LNCaP clone FGC (cell line): ENCODE results near the gene KCTD10.
A peak's percentile ranks its signal among the peaks of the same experiment; 100 is the strongest.

Experiments
- DNase-seq: peaks from one replicate; pipeline ENCODE4 v3.0.0-alpha.2; 2011; ENCODE audit warnings: low read depth
- H3K4me3 ChIP-seq: 2 replicates; pipeline ENCODE4 v1.5.1; 2011; ENCODE audit warnings: mild to moderate bottlenecking, low read depth, low read length, control low read depth
- TF ChIP-seq, protein P1 (sequence below): IDR thresholded peaks from 2 replicates; pipeline ENCODE4 v1.5.1; 2012; ENCODE audit warnings: mild to moderate bottlenecking; ENCODE audit not compliant: control insufficient read depth, insufficient read depth; ENCODE audit errors: extremely low read depth

KCTD10 gene

DNA sequence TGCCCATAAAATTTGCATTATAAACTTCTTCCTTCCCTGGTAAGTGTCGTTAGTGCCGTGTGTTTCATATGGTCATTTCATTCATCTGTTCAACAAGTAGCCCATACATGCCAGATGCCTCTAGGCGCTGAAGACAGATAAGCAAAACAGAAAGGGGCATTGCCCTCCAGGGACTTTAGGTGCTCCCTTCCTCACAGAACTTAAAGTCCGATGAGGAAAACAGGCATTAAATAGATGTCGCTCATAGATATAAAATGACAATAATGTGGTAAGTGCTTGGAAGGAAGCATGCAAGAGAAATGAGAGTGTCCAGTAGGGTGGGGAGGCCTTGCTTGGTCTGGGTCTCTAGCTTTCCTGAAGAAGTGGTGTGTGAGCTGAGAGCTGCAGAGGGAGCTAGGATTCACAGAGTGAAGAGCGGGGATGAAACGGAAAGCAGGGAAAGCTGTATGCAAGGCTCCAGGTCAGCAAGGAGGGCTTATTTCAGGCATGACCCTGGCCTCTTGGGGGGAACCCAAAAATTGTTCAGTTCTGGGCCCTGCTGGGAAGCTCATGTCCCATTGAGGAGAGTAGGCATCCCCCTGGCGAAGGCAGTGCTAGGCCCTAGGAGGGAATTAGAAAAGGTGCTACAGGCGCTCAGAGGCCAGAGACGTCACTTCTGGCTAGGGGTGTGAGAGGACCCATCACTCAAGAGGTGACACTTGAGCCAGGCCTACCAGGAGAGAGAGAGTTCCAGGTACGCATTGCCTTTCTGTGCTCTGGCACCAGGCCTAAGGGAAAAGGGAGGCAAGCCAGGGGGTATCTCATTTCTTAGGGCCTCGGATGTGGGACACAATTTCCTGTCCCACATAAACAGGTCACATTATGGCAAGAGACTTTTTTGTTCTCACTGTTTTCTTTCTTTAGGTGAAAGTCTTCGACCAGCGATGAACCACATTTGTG is 12.2 kb upstream of the KCTD10 start:
- no peak overlapping the region for H3K4me3 ChIP-seq
- no peak for DNase-seq
- TF ChIP-seq, protein P1, sequence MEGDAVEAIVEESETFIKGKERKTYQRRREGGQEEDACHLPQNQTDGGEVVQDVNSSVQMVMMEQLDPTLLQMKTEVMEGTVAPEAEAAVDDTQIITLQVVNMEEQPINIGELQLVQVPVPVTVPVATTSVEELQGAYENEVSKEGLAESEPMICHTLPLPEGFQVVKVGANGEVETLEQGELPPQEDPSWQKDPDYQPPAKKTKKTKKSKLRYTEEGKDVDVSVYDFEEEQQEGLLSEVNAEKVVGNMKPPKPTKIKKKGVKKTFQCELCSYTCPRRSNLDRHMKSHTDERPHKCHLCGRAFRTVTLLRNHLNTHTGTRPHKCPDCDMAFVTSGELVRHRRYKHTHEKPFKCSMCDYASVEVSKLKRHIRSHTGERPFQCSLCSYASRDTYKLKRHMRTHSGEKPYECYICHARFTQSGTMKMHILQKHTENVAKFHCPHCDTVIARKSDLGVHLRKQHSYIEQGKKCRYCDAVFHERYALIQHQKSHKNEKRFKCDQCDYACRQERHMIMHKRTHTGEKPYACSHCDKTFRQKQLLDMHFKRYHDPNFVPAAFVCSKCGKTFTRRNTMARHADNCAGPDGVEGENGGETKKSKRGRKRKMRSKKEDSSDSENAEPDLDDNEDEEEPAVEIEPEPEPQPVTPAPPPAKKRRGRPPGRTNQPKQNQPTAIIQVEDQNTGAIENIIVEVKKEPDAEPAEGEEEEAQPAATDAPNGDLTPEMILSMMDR = no peak

DNA sequence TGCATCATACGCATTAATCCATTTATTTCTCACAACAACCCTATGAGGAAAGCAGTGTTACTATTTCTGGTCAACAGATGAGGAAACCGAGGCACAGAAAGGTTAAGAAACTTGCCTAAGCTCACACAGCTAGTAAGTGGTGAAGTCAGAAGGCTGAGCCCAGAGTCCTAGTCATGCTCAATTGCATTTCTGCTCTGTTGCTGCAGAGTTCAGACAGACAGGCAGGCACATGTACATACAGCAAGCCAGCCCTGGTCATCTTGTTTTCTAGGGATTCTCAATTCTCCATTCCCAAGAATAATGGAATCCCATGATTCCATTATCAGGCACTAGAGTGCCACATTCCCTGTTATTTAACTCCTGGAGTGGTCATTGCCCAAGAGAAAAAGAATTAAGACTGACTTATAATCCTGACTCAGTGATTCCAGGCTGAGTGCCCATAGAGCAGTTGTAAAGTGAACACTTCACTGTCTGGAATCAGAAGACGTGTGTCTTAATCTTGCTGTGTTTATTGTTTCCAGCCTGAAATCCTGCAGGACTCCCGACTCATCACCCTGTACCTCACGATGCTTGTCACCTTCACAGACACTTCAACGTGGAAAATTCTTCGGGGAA is 11.1 kb upstream of the KCTD10 start:
- TF ChIP-seq, protein P1 = no peak
- H3K4me3 ChIP-seq = no peak overlapping the region
- no peak for DNase-seq

DNA sequence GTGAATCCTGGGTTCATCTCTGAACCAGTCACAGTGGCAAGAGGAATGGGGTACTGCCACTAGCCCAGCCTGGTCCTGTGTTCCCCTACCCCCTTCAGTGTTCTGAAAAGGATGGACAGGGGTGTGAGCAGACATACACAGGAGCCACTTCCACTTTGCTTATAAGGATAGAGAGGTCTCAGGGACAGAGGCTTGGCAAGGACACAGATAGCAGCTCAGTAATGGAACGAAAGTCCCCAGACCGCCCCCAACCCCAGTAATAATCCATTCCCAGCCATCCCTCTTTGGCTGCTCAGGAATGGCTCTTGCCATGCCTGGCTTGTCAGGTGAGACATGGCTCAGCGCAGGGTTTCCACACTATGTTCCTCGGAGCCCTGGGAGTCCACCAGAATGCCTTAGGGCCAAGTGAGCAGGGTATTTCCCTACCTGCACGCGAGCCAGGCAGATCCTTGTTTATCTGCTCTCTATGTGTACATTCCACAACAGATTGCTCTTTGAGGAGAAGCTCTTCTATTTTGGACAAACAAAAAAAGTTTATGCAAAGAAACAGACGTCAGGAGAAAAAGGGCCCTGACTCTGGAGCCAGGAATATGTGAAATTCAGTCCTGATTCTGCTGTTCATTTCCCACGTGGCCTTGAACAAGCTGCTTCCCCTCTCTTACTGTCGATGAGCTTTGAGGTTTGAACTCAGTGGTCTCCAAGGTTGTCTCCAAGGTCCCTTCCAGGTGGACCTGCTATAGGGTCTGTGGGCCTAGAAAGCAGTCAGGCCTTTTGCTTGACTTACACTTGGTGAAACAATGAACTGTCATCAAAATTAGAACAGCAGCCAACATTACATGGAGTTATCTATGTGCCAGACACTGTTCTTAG is 10.3 kb upstream of the KCTD10 start:
- TF ChIP-seq, protein P1 = no peak
- DNase-seq = no peak

DNA sequence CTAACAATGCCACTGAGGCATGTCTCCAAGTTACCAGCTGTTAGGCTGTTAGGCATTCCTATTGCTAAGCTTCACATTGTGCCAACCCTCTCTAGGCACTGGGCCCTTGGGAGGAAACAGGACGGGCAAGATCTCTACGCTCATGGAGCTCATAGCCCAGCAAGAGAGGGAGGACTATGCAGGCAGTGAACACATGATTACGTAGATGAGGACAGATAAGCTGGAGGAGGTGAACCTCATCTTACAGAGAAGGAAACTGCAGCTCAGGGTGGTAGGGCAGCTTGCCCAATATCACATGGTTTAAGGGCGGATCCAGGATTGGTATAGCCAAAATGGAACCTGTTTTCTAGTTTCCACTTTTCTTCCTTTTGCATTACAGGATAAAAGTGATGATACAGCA is 8.1 kb upstream of the KCTD10 start:
- H3K4me3 ChIP-seq = no peak overlapping the region
- peak; percentile 87 for DNase-seq
- TF ChIP-seq, protein P1 = no peak

More for the DNA sequence above, 10.3 kb upstream of the KCTD10 start:
- no peak overlapping the region for H3K4me3 ChIP-seq

DNA sequence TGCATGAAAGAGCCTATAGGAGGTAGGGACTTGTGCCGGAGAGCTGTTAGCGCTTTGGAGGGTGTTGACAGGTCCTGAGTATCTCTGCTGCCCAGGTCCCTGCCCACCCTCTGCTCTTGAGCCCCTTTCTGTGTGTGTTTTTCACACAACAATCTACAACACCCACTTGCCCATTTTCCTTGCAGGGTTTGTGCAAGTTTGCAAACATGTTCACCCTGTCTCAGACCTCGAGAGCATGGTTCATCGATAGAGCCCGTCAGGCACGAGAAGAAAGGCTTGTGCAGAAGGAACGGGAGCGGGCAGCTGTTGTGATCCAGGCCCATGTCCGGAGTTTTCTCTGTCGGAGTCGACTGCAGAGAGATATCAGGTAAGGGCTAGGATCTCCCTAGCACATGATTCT is 6.2 kb upstream of the KCTD10 start:
- H3K4me3 ChIP-seq = no peak overlapping the region
- DNase-seq = no peak
- TF ChIP-seq, protein P1 = no peak

DNA sequence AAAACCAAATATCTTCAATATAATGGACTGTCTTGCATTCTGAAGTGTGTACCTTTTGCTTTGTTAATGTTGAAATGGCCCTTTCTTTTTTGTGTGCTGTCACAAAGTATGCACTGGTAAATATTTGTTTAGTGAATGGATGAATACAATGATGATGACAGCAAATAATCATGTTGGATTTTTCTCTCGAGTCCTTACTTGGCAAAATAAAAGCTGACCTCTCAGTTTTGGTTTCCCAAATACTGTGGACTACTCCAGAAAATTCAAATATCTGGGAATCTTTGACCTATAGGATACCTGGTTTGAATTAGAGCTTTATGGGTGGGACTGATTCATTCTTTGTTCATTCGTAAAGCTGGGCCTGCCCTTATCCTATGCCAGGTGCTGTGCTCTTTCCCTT is 5.8 kb upstream of the KCTD10 start:
- no peak overlapping the region for H3K4me3 ChIP-seq
- DNase-seq = peak; percentile 13
- TF ChIP-seq, protein P1 = no peak
